Neural cell (in vitro differentiated cells): ENCODE results near the gene CFAP65. TPM values are rescaled to one million over a fixed set of nuclear protein-coding genes. Genes with fewer than 3 reads are reported as not detected.

ENCODE experiments used
- H2AFZ ChIP-seq: fragments of 200-600, 300-800 bp; sonication (generic), shearing (Covaris generic); 2 replicates; pipeline ENCODE4 v1.6.0; 2014; ENCODE audit warnings: low read depth, mild to moderate bottlenecking, antibody characterized with exemption, low read length, moderate library complexity
- H3F3A ChIP-seq: fragments of 200-600 bp; shearing (Covaris generic); 2 replicates; pipeline ENCODE4 v1.6.1; 2016; ENCODE audit warnings: mild to moderate bottlenecking, moderate library complexity, mixed read lengths, antibody characterized with exemption, low read length; ENCODE audit not compliant: insufficient read depth, poor library complexity, severe bottlenecking
- H3K27ac ChIP-seq: fragments of 200-600, 300-800 bp; sonication (generic), shearing (Covaris generic); 2 replicates; pipeline ENCODE4 v1.5.1; 2014; ENCODE audit warnings: mild to moderate bottlenecking, low read length, moderate library complexity
- H3K27me3 ChIP-seq: fragments of 300-800, 200-600 bp; sonication (generic), shearing (Covaris generic); 2 replicates; pipeline ENCODE4 v1.6.0; 2014; ENCODE audit warnings: mild to moderate bottlenecking, low read depth, low read length, moderate library complexity; ENCODE audit not compliant: insufficient read depth
- H3K36me3 ChIP-seq: fragments of 300-800, 200-600 bp; sonication (generic), shearing (Covaris generic); 2 replicates; pipeline ENCODE4 v1.5.1; 2014; ENCODE audit warnings: mild to moderate bottlenecking, antibody characterized with exemption, low read length, moderate library complexity; ENCODE audit not compliant: insufficient read depth
- H3K4me2 ChIP-seq: fragments of 300-800, 200-600 bp; sonication (generic), shearing (Covaris generic); 2 replicates; pipeline ENCODE4 v1.6.0; 2014; ENCODE audit warnings: mild to moderate bottlenecking, low read length
- H3K4me3 ChIP-seq: fragments of 300-800, 200-600 bp; sonication (generic), shearing (Covaris generic); 2 replicates; pipeline ENCODE4 v1.5.1; 2014; ENCODE audit warnings: mild to moderate bottlenecking, low read length, moderate library complexity
- H3K79me2 ChIP-seq: fragments of 200-600 bp; shearing (Covaris generic); replicated peaks from 2 replicates; pipeline ENCODE4 v1.6.0; 2014; ENCODE audit warnings: mild to moderate bottlenecking, low read length, moderate library complexity; ENCODE audit not compliant: insufficient read depth
- H3K9ac ChIP-seq: fragments of 300-800, 200-600 bp; sonication (generic), shearing (Covaris generic); 2 replicates; pipeline ENCODE4 v1.6.1; 2016; ENCODE audit warnings: mild to moderate bottlenecking, low read length, mixed read lengths
- H3K9me2 ChIP-seq: fragments of 200-600 bp; shearing (Covaris generic); 2 replicates; pipeline ENCODE4 v1.6.1; 2016; ENCODE audit warnings: mild to moderate bottlenecking, low read length, mixed read lengths; ENCODE audit not compliant: insufficient read depth
- H3K9me3 ChIP-seq: fragments of 200-600, 300-800 bp; sonication (generic), shearing (Covaris generic); 2 replicates; pipeline ENCODE4 v1.6.1; 2016; ENCODE audit warnings: mild to moderate bottlenecking, mixed run types, low read length, moderate library complexity, mixed read lengths
- H4K20me1 ChIP-seq: fragments of 200-600 bp; shearing (Covaris generic); 2 replicates; pipeline ENCODE4 v1.6.1; 2016; ENCODE audit warnings: mild to moderate bottlenecking, mixed run types; ENCODE audit not compliant: insufficient read depth
- CTCF ChIP-seq: fragments of 450-650 bp; IDR thresholded peaks from 2 replicates; pipeline ENCODE4 v1.5.1; 2014; ENCODE audit warnings: antibody characterized with exemption, mild to moderate bottlenecking, moderate library complexity; ENCODE audit not compliant: poor library complexity, severe bottlenecking
- EP300 ChIP-seq: fragments of 450-650 bp; conservative IDR thresholded peaks from 2 replicates; pipeline ENCODE4 v1.6.1; 2014; ENCODE audit warnings: antibody characterized with exemption, mild to moderate bottlenecking, moderate library complexity; ENCODE audit not compliant: poor library complexity, severe bottlenecking
- EZH2 ChIP-seq: fragments of 200-600, 300-800 bp; shearing (Covaris generic), sonication (generic); IDR thresholded peaks from 2 replicates; pipeline ENCODE4 v1.6.1; 2014; ENCODE audit warnings: antibody characterized with exemption, low read length, borderline replicate concordance, mild to moderate bottlenecking; ENCODE audit not compliant: insufficient read depth, poor library complexity, severe bottlenecking
- MXI1 ChIP-seq: fragments of 450-650 bp; conservative IDR thresholded peaks from 2 replicates; pipeline ENCODE4 v1.6.1; 2014; ENCODE audit warnings: antibody characterized with exemption, mild to moderate bottlenecking; ENCODE audit not compliant: poor library complexity, severe bottlenecking
- POLR2AphosphoS5 ChIP-seq: IDR thresholded peaks from 2 replicates; pipeline ENCODE4 v1.6.1; 2012
- RAD21 ChIP-seq: fragments of 450-650 bp; conservative IDR thresholded peaks from 2 replicates; pipeline ENCODE4 v1.6.1; 2014; ENCODE audit warnings: antibody characterized with exemption, mild to moderate bottlenecking, moderate library complexity
- REST ChIP-seq: IDR thresholded peaks from 2 replicates; pipeline ENCODE4 v1.6.1; 2012; ENCODE audit warnings: borderline replicate concordance
- SMC3 ChIP-seq: fragments of 450-650 bp; conservative IDR thresholded peaks from 2 replicates; pipeline ENCODE4 v1.6.1; 2014; ENCODE audit warnings: antibody characterized with exemption, mild to moderate bottlenecking, moderate library complexity; ENCODE audit not compliant: poor library complexity
- TAF1 ChIP-seq: IDR thresholded peaks from 2 replicates; pipeline ENCODE4 v1.6.1; 2012; ENCODE audit warnings: low read depth
- polyA plus RNA-seq: library from polyadenylated mRNA; depleted of rRNA; stranded (reverse); fragments of >200 nt; gene quantifications from 2 replicates; pipeline ENCODE4 v1.2.3, GENCODE V29; 2014

The CFAP65 gene
- polyA plus RNA-seq, 1 donor from 2014 or later: 1.1 TPM

GRCh38 chr2:219025637-219026585 is 15.4 kb downstream of the CFAP65 start:
- H4K20me1 ChIP-seq: no peaks in the 10 kb centered on the region
- H3K27ac ChIP-seq: no peak overlapping the region
- no peaks in the 10 kb centered on the region for H3K79me2 ChIP-seq
- no peaks in the 10 kb centered on the region for H3K36me3 ChIP-seq
- no peak overlapping the region for H3K4me3 ChIP-seq
- H3K9ac ChIP-seq: no peak overlapping the region
- no peaks in the 10 kb centered on the region for H3K9me3 ChIP-seq
- H3F3A ChIP-seq: no peaks in the 10 kb centered on the region
- TF ChIP-seq CTCF (no peak), TAF1 (no peak), EZH2 (no peak), POLR2AphosphoS5 (no peak), EP300 (no peak), MXI1 (no peak), SMC3 (no peak), RAD21 (no peak), REST (no peak)
- H2AFZ ChIP-seq: no peak overlapping the region
- no peaks in the 10 kb centered on the region for H3K27me3 ChIP-seq
- H3K9me2 ChIP-seq: no peaks in the 10 kb centered on the region
- no peak overlapping the region for H3K4me2 ChIP-seq

GRCh38 chr2:219024059-219024458 is 17.3 kb downstream of the CFAP65 start:
- no peak for TF ChIP-seq REST
- no peak for TF ChIP-seq MXI1
- TF ChIP-seq CTCF: no peak
- TF ChIP-seq SMC3: no peak
- TF ChIP-seq TAF1: no peak
- no peak for TF ChIP-seq EZH2
- TF ChIP-seq POLR2AphosphoS5: no peak
- TF ChIP-seq EP300: no peak
- TF ChIP-seq RAD21: no peak
- no peak overlapping the region for H3K4me3 ChIP-seq
- H3K27ac ChIP-seq: no peak overlapping the region
- no peaks in the 10 kb centered on the region for H3K27me3 ChIP-seq
- no peaks in the 10 kb centered on the region for H3F3A ChIP-seq
- no peaks in the 10 kb centered on the region for H3K36me3 ChIP-seq
- no peak overlapping the region for H3K9ac ChIP-seq
- H4K20me1 ChIP-seq: no peaks in the 10 kb centered on the region
- H2AFZ ChIP-seq: no peak overlapping the region
- H3K9me3 ChIP-seq: no peaks in the 10 kb centered on the region
- no peak overlapping the region for H3K4me2 ChIP-seq
- H3K9me2 ChIP-seq: no peaks in the 10 kb centered on the region
- H3K79me2 ChIP-seq: no peaks in the 10 kb centered on the region
